ENCODE measurements around the gene SHLD2.
"Not testable (repeated sequence)": the region's sequence is repeated elsewhere in the genome, so short reads cannot be mapped to it uniquely, and the experiment has no call there.

The SHLD2 gene

DNA sequence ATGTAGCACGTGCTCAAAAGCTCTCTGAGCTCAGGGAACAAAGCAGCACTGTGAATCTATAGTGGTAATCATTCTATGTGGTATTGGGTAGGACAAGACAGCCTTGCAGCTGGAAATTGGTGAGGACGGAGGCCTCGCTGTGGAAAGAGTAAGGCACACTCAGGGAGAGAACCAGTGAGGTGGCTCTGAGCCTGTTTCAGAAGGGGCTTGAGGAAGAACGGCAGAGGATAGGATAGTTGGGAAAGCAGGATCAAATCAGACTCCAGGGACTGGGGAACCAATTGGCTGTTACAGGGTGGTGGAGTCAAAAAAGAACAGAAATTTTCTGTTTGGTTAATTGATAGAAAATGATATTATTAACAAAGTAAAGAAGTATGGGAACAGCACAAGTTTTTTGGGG lies 74.9 kb downstream of the SHLD2 start:
- H4K12ac ChIP-seq (ENCODE audit: low read depth, low read length); H3K79me1 ChIP-seq (ENCODE audit: low read length); H3K4me2 ChIP-seq (ENCODE audit: low read length); H3K18ac ChIP-seq (ENCODE audit: low read length); H3K23ac ChIP-seq (ENCODE audit: low read length); DNase-seq; H3K4me3 ChIP-seq (ENCODE audit: low read depth, low read length); H3K14ac ChIP-seq (ENCODE audit: low read length); H3K36me3 ChIP-seq (ENCODE audit: control insufficient read depth in 1 of 2, insufficient read depth in 2 of 2, low read length in 2 of 2); H3K4ac ChIP-seq (ENCODE audit: low read depth, low read length); H3K27me3 ChIP-seq (ENCODE audit: insufficient read depth, low read length); H2AK5ac ChIP-seq (ENCODE audit: low read length); H4K91ac ChIP-seq (ENCODE audit: low read depth, low read length); H2BK120ac ChIP-seq (ENCODE audit: insufficient read depth, low read length, poor library complexity); H3K4me1 ChIP-seq (ENCODE audit: control insufficient read depth in 1 of 2, insufficient read depth in 2 of 2, low read length in 2 of 2); H2AFZ ChIP-seq (ENCODE audit: insufficient read depth, low read length, poor library complexity); H3K27ac ChIP-seq (ENCODE audit: low read depth, low read length); H3K9ac ChIP-seq (ENCODE audit: low read length); H3K9me3 ChIP-seq (ENCODE audit: insufficient read depth, low read depth, low read length); H2BK12ac ChIP-seq (ENCODE audit: low read length); H2BK5ac ChIP-seq (ENCODE audit: low read depth, low read length, poor library complexity); H4K8ac ChIP-seq (ENCODE audit: low read depth, low read length); H3K79me2 ChIP-seq (ENCODE audit: control insufficient read depth, insufficient read depth, low read length, poor library complexity): not testable (repeated sequence)
- WGBS (ENCODE audit: extremely low coverage, insufficient coverage, insufficient read length): no CpG with 5 or more reads among the region's 4 CpGs

DNA sequence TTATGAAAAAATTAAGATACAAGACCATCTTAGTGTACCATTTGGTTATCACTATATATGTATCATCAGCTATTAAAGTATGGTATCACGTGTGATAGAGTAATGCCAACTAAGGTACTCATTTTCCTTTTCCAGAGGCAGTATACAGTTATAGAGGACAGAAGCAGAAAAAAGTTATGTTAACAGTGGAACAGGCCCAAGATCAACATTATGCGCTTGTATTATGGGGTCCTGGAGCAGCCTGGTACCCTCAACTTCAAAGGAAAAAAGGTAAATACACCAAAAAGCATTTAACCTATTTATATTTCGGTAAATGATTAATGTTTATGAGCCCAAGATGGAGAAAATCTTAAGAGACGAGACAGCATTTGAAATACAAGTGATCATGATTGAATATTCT lies 75.7 kb downstream of the SHLD2 start:
- not testable (repeated sequence) for H3K4me1 ChIP-seq (ENCODE audit: control insufficient read depth in 1 of 2, insufficient read depth in 2 of 2, low read length in 2 of 2); DNase-seq
- WGBS (ENCODE audit: extremely low coverage, insufficient coverage, insufficient read length): no CpG with 5 or more reads among the region's 4 CpGs

DNA sequence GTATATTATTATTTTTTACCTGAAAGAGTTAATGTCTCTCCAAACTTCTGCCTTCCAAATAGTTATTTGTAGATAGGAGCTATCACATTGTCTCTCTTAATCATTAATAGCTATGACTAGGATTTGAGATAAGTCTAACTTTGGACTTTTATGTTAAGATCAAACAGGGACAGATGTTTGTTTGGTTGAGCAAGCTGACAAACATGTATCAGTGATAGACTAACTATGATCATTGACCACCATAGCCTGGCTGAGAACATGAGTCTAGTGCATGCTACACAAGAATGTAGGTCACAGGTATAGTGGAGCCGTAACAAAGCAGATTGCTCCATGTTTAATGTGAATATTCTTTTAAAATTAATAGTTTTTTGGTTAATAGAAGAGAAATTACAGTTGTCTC lies 76.7 kb downstream of the SHLD2 start:
- H3K27me3 ChIP-seq (ENCODE audit: insufficient read depth, low read length); H3K36me3 ChIP-seq (ENCODE audit: control insufficient read depth in 1 of 2, insufficient read depth in 2 of 2, low read length in 2 of 2); H3K27ac ChIP-seq (ENCODE audit: low read depth, low read length); DNase-seq; H3K9ac ChIP-seq (ENCODE audit: low read length); H2BK5ac ChIP-seq (ENCODE audit: low read depth, low read length, poor library complexity); H4K12ac ChIP-seq (ENCODE audit: low read depth, low read length); H3K23ac ChIP-seq (ENCODE audit: low read length); H4K91ac ChIP-seq (ENCODE audit: low read depth, low read length); H3K4me2 ChIP-seq (ENCODE audit: low read length); H2BK12ac ChIP-seq (ENCODE audit: low read length); H3K4me1 ChIP-seq (ENCODE audit: control insufficient read depth in 1 of 2, insufficient read depth in 2 of 2, low read length in 2 of 2); H3K79me1 ChIP-seq (ENCODE audit: low read length); H2AFZ ChIP-seq (ENCODE audit: insufficient read depth, low read length, poor library complexity); H3K14ac ChIP-seq (ENCODE audit: low read length); H3K4me3 ChIP-seq (ENCODE audit: low read depth, low read length); H3K18ac ChIP-seq (ENCODE audit: low read length); H3K79me2 ChIP-seq (ENCODE audit: control insufficient read depth, insufficient read depth, low read length, poor library complexity); H2AK5ac ChIP-seq (ENCODE audit: low read length); H3K4ac ChIP-seq (ENCODE audit: low read depth, low read length); H2BK120ac ChIP-seq (ENCODE audit: insufficient read depth, low read length, poor library complexity); H4K8ac ChIP-seq (ENCODE audit: low read depth, low read length); H3K9me3 ChIP-seq (ENCODE audit: insufficient read depth, low read depth, low read length): not testable (repeated sequence)
- WGBS (ENCODE audit: extremely low coverage, insufficient coverage, insufficient read length): no CpG with 5 or more reads among the region's 1 CpG

More for the DNA sequence above, 75.7 kb downstream of the SHLD2 start:
- not testable (repeated sequence) for H2BK120ac ChIP-seq (ENCODE audit: insufficient read depth, low read length, poor library complexity); H3K79me2 ChIP-seq (ENCODE audit: control insufficient read depth, insufficient read depth, low read length, poor library complexity); H3K27ac ChIP-seq (ENCODE audit: low read depth, low read length); H3K9me3 ChIP-seq (ENCODE audit: insufficient read depth, low read depth, low read length); H2BK5ac ChIP-seq (ENCODE audit: low read depth, low read length, poor library complexity); H3K9ac ChIP-seq (ENCODE audit: low read length); H2AFZ ChIP-seq (ENCODE audit: insufficient read depth, low read length, poor library complexity); H3K36me3 ChIP-seq (ENCODE audit: control insufficient read depth in 1 of 2, insufficient read depth in 2 of 2, low read length in 2 of 2); H3K18ac ChIP-seq (ENCODE audit: low read length); H4K91ac ChIP-seq (ENCODE audit: low read depth, low read length); H3K27me3 ChIP-seq (ENCODE audit: insufficient read depth, low read length); H3K14ac ChIP-seq (ENCODE audit: low read length); H2BK12ac ChIP-seq (ENCODE audit: low read length); H2AK5ac ChIP-seq (ENCODE audit: low read length); H4K12ac ChIP-seq (ENCODE audit: low read depth, low read length); H3K79me1 ChIP-seq (ENCODE audit: low read length); H3K4me2 ChIP-seq (ENCODE audit: low read length); H3K4ac ChIP-seq (ENCODE audit: low read depth, low read length); H4K8ac ChIP-seq (ENCODE audit: low read depth, low read length); H3K23ac ChIP-seq (ENCODE audit: low read length); H3K4me3 ChIP-seq (ENCODE audit: low read depth, low read length)

DNA sequence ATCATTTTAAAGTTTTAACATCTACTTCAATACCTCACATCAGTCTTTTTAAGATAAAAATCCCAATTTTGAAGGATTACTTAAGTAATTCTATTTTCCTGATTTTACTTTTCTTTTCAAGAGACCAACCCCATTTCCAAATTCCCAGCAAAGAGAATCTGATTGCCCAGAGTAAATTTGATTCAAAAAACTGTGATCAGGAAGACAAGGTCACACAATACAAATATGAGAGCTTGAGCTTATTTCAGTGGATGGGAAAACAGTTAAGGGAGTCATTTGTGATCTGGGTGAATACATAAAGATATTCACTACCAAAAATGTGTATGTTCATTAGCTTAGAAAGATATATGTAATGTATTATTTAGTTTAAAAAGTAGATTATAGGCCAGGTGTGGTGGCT lies 77.2 kb downstream of the SHLD2 start:
- H3K36me3 ChIP-seq (ENCODE audit: control insufficient read depth in 1 of 2, insufficient read depth in 2 of 2, low read length in 2 of 2); H3K18ac ChIP-seq (ENCODE audit: low read length); H4K91ac ChIP-seq (ENCODE audit: low read depth, low read length); H2BK12ac ChIP-seq (ENCODE audit: low read length); H3K23ac ChIP-seq (ENCODE audit: low read length); H3K4me3 ChIP-seq (ENCODE audit: low read depth, low read length); H4K12ac ChIP-seq (ENCODE audit: low read depth, low read length); DNase-seq; H3K14ac ChIP-seq (ENCODE audit: low read length); H3K4ac ChIP-seq (ENCODE audit: low read depth, low read length); H2BK120ac ChIP-seq (ENCODE audit: insufficient read depth, low read length, poor library complexity); H2AK5ac ChIP-seq (ENCODE audit: low read length); H3K27ac ChIP-seq (ENCODE audit: low read depth, low read length); H3K79me2 ChIP-seq (ENCODE audit: control insufficient read depth, insufficient read depth, low read length, poor library complexity); H3K9me3 ChIP-seq (ENCODE audit: insufficient read depth, low read depth, low read length); H3K27me3 ChIP-seq (ENCODE audit: insufficient read depth, low read length); H3K9ac ChIP-seq (ENCODE audit: low read length); H3K4me2 ChIP-seq (ENCODE audit: low read length); H3K79me1 ChIP-seq (ENCODE audit: low read length); H3K4me1 ChIP-seq (ENCODE audit: control insufficient read depth in 1 of 2, insufficient read depth in 2 of 2, low read length in 2 of 2); H4K8ac ChIP-seq (ENCODE audit: low read depth, low read length); H2BK5ac ChIP-seq (ENCODE audit: low read depth, low read length, poor library complexity); H2AFZ ChIP-seq (ENCODE audit: insufficient read depth, low read length, poor library complexity): not testable (repeated sequence)

DNA sequence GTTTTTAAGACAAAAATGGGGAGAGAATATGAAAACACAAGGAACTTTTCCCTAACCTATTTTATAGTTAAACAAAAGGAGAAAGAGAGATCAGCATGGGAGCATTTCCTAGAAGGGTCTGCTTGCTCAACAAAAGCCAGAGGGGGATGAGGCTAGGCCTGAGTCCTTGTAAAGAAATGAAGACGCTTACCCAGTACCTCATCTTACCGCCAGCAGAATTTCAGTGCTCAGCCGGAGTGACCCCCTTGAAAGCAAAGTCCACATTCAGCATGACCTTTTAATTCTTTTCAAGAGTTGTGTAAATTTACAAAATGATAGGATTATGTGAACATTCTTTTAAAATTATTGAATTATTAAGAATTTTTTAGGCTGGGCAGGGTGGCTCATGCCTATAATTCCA lies 82.6 kb downstream of the SHLD2 start:
- not testable (repeated sequence) for DNase-seq; H4K91ac ChIP-seq (ENCODE audit: low read depth, low read length); H3K4me3 ChIP-seq (ENCODE audit: low read depth, low read length); H2BK5ac ChIP-seq (ENCODE audit: low read depth, low read length, poor library complexity); H3K9me3 ChIP-seq (ENCODE audit: insufficient read depth, low read depth, low read length); H3K79me2 ChIP-seq (ENCODE audit: control insufficient read depth, insufficient read depth, low read length, poor library complexity); H2BK12ac ChIP-seq (ENCODE audit: low read length); H3K27me3 ChIP-seq (ENCODE audit: insufficient read depth, low read length); H2AK5ac ChIP-seq (ENCODE audit: low read length); H3K27ac ChIP-seq (ENCODE audit: low read depth, low read length); H3K18ac ChIP-seq (ENCODE audit: low read length); H3K4me2 ChIP-seq (ENCODE audit: low read length); H4K12ac ChIP-seq (ENCODE audit: low read depth, low read length); H3K14ac ChIP-seq (ENCODE audit: low read length); H2BK120ac ChIP-seq (ENCODE audit: insufficient read depth, low read length, poor library complexity); H2AFZ ChIP-seq (ENCODE audit: insufficient read depth, low read length, poor library complexity); H3K36me3 ChIP-seq (ENCODE audit: control insufficient read depth in 1 of 2, insufficient read depth in 2 of 2, low read length in 2 of 2); H3K4me1 ChIP-seq (ENCODE audit: control insufficient read depth in 1 of 2, insufficient read depth in 2 of 2, low read length in 2 of 2); H3K23ac ChIP-seq (ENCODE audit: low read length); H3K9ac ChIP-seq (ENCODE audit: low read length); H4K8ac ChIP-seq (ENCODE audit: low read depth, low read length); H3K4ac ChIP-seq (ENCODE audit: low read depth, low read length); H3K79me1 ChIP-seq (ENCODE audit: low read length)
- no CpG with 5 or more reads among the region's 3 CpGs for WGBS (ENCODE audit: extremely low coverage, insufficient coverage, insufficient read length)
